Measurements from ENCODE around the gene SLC30A9.
A peak's percentile ranks its signal among the peaks of the same experiment; 100 is the strongest.

The SLC30A9 gene

DNA sequence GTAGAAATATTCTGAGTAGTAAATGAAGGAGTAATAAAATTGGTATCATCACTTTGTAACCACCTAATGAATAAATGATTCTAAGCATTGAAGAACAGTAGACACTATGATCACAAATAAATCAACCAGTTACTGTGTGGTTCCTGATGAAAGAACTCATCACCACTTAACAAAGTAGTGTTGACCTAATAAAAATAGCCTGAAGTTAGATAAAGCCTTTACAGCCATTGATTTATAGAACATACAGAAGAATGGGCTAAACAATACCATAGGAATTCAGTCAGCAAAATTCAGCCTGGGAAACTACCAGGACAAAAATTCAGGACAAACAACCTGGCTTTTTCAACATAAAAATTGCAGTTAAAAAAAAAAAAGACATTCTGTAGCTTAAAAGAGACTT lies 9.0 kb downstream of the SLC30A9 start:
- no peak for DNase-seq (ENCODE audit: low read depth)

GRCh38 chr4:42008011-42008786 lies 17.9 kb downstream of the SLC30A9 start:
- no peak for DNase-seq (ENCODE audit: low read depth)

DNA sequence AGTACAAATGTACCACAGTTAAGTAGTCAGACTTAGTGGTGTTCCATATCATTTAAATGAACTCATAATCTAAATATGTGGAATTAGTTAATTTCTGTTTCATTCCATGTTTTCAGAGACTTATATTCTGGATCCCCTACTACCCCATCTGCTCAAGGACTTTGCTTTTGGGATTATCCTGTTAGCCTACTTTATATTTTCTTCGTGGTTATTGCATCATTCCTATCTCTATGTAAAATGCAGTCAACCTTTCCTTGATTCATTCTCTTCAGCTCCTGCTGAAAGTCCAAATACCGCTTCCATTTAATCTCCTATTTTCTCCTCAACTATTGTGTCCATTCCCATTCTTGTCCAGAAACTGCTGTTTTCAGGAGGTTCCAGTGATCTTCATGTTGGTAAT lies 25.1 kb downstream of the SLC30A9 start:
- DNase-seq (ENCODE audit: low read depth), result no peak

DNA sequence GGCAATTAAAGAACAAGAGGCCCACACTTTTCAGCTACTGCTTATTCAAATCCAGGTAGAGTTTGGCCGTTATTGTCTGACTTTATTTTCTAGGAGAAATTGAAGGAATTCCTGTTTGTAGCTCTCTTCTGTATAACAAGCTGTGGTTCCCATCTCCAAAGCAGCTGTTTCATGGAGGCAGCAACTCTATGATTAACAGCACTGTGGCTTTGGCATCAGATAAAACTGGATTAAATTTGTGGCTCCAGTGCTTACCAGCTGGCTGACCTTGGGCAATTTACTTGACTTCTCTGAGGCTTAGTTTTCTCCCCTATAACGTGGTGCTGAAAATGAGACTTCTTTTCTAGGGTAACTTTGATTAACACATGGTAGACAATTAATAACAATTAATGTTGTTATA lies 28.1 kb downstream of the SLC30A9 start:
- DNase-seq (ENCODE audit: low read depth), result no peak

DNA sequence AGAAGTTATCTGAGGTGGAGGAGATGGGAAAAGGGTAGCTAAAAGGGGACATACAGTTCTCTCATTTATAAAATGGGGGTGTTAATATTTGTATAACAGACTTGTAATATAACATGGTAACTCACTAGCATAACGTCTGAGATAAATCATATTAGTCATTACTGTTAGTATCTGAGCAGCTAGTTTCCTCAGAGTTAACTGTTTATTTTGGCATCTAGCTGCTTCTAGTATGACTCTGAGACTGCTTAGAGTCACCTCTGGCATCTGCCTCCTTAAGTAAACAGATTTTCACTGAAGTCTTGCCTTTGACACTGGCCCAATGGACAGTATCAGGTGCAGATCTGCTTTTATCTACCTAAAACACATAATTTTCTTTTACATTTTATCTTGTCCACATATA lies 58.1 kb downstream of the SLC30A9 start:
- DNase-seq (ENCODE audit: low read depth), result peak; percentile 84

DNA sequence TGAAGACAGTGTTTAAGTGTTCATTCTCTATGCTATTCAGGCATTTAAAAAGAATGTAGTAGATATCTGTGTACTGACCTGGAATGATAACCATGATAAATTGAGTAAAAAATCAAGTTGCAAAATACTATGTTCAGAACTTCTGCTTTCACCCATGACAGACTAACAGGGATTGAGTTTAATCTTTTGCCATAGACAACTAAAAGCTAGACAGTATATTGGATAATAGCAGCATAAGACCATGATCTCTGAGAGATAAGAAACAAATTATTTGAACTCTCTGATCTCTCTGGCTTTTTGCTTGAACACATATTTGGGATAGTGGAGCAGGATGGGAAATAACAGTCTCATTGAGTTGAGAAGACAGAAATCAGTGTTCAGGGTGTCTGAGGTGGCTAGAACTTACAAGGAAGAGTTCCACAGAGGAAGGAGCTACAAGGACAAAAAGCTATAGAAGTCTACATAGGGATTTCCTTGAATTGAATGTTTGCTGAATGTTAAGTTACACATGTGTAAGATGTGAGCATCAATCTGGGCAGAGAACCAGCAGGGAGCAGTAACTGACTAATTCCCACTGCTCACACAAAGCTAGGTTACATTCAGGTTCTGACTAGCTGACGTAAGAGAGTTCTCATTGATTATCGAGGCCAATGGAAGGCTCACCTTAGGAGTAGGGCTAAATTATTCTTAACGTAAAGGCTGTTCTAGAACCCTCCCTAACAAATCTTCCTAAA lies 60.4 kb downstream of the SLC30A9 start:
- DNase-seq (ENCODE audit: low read depth), result no peak

- DNase-seq (ENCODE audit: low read depth), result no peak
Observed at GRCh38 chr4:42066402-42066801, 76.1 kb downstream of the SLC30A9 start.

GRCh38 chr4:42067264-42067663 lies 76.9 kb downstream of the SLC30A9 start:
- no peak for DNase-seq (ENCODE audit: low read depth)

DNA sequence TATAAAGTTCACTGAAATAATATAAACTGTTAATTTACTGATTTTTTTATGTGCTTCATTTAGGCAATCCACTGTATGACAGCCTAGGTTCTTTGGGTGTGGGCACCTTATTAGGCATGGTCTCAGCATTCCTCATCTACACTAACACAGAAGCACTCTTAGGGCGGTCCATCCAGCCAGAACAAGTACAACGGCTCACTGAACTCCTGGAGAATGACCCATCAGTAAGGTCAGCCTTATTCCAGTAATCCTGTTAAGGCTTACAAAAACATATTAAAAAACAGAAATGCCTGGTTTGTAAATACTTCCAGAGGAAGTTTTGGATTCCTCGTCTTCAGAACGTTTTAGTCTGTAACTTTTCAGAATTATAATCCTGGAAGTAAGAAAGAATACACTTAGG lies 80.1 kb downstream of the SLC30A9 start:
- no peak for DNase-seq (ENCODE audit: low read depth)

DNA sequence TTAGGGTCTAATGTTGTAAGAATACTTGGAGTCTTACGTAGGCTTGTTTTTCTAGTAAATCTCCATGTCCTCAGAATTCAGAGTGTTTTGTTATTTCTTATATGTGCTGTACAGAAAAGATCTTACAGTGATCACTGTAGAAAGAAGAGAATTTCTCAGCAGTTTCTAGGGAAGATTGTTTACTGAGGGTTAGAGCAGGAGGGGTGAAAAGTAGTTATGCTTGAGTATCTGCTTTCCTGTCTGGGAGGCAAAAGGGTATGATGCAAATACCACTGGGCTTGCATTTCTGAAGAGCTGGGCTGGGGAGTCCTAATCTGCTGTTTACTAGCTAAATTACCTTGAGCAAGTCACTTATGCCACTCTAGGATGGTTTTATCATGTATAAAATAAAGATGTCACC lies 84.0 kb downstream of the SLC30A9 start:
- no peak for DNase-seq (ENCODE audit: low read depth)

- DNase-seq (ENCODE audit: low read depth), result no peak
Observed at GRCh38 chr4:42078184-42078801, 88.0 kb downstream of the SLC30A9 start.

GRCh38 chr4:42080306-42080705 lies 90.0 kb downstream of the SLC30A9 start:
- no peak for DNase-seq (ENCODE audit: low read depth)

DNA sequence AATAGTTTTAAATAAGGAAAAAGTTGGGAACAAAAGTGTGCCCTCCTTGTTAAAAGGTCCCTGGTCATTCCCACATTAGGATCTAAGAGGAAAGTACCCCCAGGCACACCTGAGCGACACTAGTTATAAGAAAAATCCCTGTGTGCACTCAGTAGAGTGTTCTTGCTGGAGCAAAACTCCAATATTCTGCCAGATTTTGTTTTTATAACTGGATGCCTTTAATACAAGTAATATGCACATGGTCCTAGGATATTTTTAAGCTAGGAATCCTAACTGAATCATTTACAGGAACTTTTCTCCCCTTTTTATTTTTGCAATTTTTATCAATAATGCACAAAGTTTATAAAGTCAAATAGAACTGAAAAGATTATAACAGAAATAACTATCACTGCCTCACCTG lies 93.5 kb downstream of the SLC30A9 start:
- DNase-seq (ENCODE audit: low read depth), result peak; percentile 52

GRCh38 chr4:42088386-42088785 lies 98.1 kb downstream of the SLC30A9 start:
- DNase-seq (ENCODE audit: low read depth), result no peak

- DNase-seq (ENCODE audit: low read depth), result peak; percentile 68
Observed at GRCh38 chr4:42101446-42101975, 111.2 kb downstream of the SLC30A9 start.

- peak; percentile 32 for DNase-seq (ENCODE audit: low read depth)
Observed at GRCh38 chr4:42104521-42104920, 114.2 kb downstream of the SLC30A9 start.

DNA sequence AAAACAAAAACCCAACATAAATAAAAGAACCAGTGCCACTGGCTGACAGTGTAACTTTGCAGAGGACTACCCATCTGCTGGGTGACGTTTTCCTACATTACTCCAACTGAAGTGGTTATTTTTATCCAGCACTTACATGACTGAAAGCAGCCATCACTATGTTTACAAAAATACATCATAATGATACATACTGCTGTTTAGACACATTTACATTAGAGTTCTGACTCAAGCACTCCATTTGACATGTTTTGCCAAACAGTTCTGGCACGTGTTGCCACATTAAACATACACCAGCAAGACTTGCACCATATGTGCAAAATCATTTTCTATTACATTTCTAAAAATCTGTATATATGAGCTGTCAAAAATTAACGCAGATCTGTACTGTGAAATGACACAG lies 122.5 kb downstream of the SLC30A9 start:
- DNase-seq (ENCODE audit: low read depth), result no peak

GRCh38 chr4:42119886-42120285 lies 129.6 kb downstream of the SLC30A9 start:
- no peak for DNase-seq (ENCODE audit: low read depth)

DNA sequence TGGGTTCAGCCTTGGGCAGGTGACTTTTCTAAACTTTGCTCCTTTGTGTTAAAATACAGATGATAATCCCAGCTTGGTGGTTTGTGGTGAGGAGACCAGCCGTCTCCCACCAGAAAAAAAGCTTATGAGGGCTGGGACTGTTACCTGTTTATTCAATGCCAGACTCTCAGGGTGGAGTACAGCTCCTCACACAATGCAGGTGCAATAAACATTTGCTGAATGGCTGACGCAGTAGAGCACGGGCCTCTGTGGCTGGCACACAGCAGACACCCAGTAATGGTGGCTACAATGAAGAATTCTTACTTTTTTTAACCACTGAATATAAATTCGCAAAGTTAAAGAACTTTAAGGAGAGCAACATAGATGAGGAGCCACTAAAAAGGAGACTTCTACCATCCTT lies 131.9 kb downstream of the SLC30A9 start:
- DNase-seq (ENCODE audit: low read depth), result no peak

GRCh38 chr4:42123071-42123644 lies 132.8 kb downstream of the SLC30A9 start:
- DNase-seq (ENCODE audit: low read depth), result no peak

GRCh38 chr4:42132099-42132498 lies 141.8 kb downstream of the SLC30A9 start:
- no peak for DNase-seq (ENCODE audit: low read depth)

DNA sequence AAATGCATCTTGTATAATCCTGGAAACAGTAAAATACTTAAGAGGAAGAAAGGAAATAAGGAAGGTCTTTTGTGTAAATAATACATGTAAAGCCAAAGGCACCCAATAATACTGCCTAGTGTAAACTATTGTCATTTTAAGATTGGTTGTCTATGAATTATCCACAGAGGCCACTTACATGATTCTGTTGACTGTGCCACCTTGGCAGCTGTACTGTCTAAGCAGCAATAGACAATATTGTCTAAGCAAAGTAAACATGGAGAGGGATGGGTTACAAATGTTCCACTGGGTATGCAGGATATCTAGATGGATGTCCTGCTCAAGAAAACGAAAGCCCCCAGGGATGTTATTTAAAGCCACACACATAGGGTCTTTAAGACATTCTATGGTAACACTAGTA lies 142.7 kb downstream of the SLC30A9 start:
- no peak for DNase-seq (ENCODE audit: low read depth)

DNA sequence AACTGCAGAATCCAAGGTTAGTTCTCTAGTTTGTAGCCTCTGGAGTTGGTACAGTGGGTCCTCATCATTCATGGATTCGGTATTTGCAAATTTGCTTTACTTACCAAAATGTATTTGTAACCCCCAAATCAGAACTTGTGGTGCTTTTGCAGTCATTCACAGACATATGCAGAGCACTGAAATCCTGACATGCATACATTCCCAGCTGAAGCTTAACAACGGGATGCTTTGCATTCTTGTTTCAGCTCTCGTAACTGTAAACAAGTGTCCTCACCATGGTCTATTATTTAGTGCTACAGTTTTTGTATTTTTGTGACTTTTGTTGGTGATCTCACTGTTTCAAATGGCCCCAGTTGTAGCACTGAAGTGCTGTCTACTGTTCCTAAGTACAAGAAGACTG lies 146.0 kb downstream of the SLC30A9 start:
- DNase-seq (ENCODE audit: low read depth), result no peak

All from EH (cell line).